ENCODE measurements around the gene S1PR4. TPM values are rescaled to one million over a fixed set of nuclear protein-coding genes. Genes with fewer than 3 reads are reported as not detected.
A peak's percentile ranks its signal among the peaks of the same experiment; 100 is the strongest.

The S1PR4 gene
- total and polyA plus RNA-seq, 9 donors = 0.20 to 1.1 (median 0.50) TPM; not detected in 2

DNA sequence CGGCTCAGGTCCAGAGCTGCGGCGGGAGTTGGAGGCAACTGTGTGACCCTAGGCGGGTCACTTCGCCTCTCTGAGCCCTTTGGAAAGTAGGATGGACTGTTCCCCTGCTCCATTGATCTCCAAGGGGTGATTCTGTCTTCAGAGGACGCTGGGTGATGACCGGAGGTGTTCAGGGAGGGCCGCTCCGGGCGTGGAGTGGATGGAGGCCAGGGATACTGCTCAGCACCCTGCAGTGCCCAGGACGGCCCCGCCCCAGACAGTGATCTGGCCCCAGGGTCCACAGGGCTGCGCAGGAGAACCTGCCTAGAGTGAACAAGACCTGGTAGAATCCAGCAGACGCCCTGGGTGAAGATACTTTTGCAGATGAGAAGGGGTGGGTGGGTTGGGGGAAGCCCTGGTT lies 14.1 kb downstream of the S1PR4 start:
- intact Hi-C loops (cut with DNase I) = no loop called here
- H3K36me3 ChIP-seq = no peaks in the 10 kb centered on the region
- TF ChIP-seq, protein P1, sequence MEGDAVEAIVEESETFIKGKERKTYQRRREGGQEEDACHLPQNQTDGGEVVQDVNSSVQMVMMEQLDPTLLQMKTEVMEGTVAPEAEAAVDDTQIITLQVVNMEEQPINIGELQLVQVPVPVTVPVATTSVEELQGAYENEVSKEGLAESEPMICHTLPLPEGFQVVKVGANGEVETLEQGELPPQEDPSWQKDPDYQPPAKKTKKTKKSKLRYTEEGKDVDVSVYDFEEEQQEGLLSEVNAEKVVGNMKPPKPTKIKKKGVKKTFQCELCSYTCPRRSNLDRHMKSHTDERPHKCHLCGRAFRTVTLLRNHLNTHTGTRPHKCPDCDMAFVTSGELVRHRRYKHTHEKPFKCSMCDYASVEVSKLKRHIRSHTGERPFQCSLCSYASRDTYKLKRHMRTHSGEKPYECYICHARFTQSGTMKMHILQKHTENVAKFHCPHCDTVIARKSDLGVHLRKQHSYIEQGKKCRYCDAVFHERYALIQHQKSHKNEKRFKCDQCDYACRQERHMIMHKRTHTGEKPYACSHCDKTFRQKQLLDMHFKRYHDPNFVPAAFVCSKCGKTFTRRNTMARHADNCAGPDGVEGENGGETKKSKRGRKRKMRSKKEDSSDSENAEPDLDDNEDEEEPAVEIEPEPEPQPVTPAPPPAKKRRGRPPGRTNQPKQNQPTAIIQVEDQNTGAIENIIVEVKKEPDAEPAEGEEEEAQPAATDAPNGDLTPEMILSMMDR (IDR thresholded peaks at IDR 0.05) = no peak
- TF ChIP-seq EP300 (IDR thresholded peaks at IDR 0.05) = no peak
- no peak for TF ChIP-seq POLR2A (IDR thresholded peaks at IDR 0.05)

DNA sequence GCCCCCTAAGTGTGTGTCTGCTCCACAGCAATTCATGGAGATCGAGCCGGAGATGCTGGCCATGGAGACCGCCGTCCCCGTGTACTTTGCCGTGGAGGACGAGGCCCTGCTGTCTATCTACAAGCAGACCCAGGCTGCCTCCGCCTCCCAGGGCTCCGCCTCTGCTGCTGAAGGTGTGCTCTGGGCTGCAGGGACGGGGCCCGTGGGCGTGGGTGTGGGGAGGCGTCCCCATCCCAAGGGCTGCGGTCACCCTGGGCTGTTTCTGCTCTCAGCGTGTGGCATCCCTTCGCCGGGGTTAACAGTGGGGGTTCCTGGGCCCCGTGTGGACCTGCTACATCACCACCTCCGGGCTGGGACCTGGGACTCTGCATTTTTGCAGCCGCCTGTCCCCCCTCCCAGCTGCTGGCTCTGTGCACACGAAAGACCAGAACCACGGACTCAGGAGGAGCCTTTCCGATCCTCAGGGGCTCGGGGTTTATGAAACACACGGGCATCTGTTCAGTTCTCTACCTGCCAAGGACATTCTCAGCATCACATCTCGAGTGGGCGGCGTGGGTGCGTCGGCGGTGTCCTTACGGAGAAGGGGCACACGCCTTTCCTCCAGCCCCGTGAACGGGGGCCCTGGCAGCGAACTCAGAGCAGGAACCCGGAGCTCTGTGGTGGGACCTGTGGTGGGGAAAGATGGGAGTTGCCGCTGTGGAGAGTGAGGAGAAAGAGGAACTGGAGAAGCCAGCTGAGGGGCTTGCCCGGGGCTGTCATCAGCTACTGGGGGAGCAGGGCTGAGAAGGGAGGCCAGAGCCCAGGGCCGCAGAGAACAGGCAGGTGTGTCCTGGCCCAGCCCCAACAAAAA lies 14.9 kb downstream of the S1PR4 start:
- peak in 2 of 5 donors; percentile 17 for DNase-seq
- 85 to 88% (median 86%) methylated on average over 40 of the region's 40 CpGs for WGBS, 3 donors
- intact Hi-C loops (cut with DNase I) = no loop called here

More for the DNA sequence above, 14.1 kb downstream of the S1PR4 start:
- H3K9me3 ChIP-seq = no peaks in the 10 kb centered on the region
- H3K27ac ChIP-seq = no peak overlapping the region
- peak in 1 of 5 donors; percentile 15 for DNase-seq
- H3K27me3 ChIP-seq = no peaks in the 10 kb centered on the region
- peaks cover under 1% of the 10 kb centered on the region for H3K4me1 ChIP-seq (ENCODE audit: insufficient read depth)
- H3K4me3 ChIP-seq = no peak overlapping the region
- WGBS, 3 donors = 82 to 95% (median 93%) methylated on average over 12 to 14 of the region's 14 CpGs

DNA sequence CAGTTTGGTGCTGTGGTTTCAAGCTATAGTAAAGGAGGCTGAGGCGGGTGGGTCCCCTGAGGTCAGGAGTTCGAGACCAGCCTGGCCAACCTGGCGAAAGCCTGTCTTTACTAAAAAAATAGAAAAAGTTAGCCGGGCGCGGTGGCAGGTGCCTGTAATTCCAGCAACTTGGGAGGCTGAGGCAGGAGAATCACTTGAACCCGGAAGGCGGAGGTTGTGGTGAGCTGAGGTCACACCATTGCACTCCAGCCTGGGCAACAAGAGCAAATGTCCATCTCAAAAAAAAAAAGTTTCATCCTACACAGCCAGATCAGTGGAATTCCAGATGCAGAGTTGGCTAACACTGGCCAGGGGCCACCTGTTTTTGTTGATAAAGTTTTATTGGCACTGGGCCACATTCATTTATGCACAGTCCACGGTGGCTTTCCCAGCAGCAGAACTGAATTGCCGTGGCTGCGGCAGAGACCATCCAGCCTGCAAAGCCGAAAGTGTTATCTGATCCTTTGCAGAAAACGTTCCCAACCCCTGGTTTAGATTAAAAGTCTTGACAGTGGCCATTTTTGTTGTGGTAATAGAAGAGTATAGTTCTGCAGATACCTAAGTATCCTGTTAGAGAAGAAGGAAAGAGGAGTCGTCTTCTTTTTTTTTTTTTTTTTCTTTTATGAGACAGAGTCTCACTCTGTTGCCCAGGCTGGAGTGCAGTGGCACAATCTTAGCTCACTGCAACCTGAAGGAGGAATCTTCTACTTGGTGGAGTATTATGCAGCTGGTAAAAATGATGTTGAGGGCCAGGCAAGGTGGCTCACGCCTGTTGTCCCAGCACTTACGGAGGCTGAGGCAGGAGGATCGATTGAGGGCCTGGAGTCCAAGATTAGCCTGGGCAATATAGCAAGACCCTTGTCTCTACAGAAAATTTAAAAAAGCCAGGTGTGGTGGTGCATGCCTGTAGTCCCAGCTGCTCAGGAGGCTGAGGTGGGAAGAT lies 15.8 kb downstream of the S1PR4 start:
- Histone ChIP-seq H3K9me3 (no peaks in the 10 kb centered on the region), H3K4me3 (no peak overlapping the region), H3K27ac (no peak overlapping the region), H3K27me3 (no peaks in the 10 kb centered on the region), H3K36me3 (no peaks in the 10 kb centered on the region), H3K4me1 (ENCODE audit: insufficient read depth) (no peaks in the 10 kb centered on the region)
- TF ChIP-seq, protein P1 (IDR thresholded peaks at IDR 0.05) = no peak
- peak in 1 of 5 donors; percentile 14 for DNase-seq
- WGBS, 3 donors = 86 to 89% (median 88%) methylated on average over 17 of the region's 17 CpGs
- intact Hi-C loops (cut with DNase I) = no loop called here

More for the DNA sequence above, 14.9 kb downstream of the S1PR4 start:
- no peaks in the 10 kb centered on the region for H3K9me3 ChIP-seq
- H3K36me3 ChIP-seq = no peaks in the 10 kb centered on the region
- no peak overlapping the region for H3K27ac ChIP-seq
- TF ChIP-seq EP300 (IDR thresholded peaks at IDR 0.05) = no peak
- TF ChIP-seq, protein P1 (IDR thresholded peaks at IDR 0.05) = no peak
- TF ChIP-seq POLR2A (IDR thresholded peaks at IDR 0.05) = no peak
- no peak overlapping the region for H3K4me3 ChIP-seq
- no peaks in the 10 kb centered on the region for H3K27me3 ChIP-seq
- H3K4me1 ChIP-seq (ENCODE audit: insufficient read depth) = no peaks in the 10 kb centered on the region
